OCI-LY1 (cell line): ENCODE measurements around the gene MPG.

ENCODE experiments used
- EZH2 ChIP-seq: fragments of 200-600 bp; sonication (generic), shearing (Covaris generic); IDR thresholded peaks from 2 replicates; pipeline ENCODE4 v1.8.0; 2017; ENCODE audit warnings: borderline replicate concordance, mixed run types, mild to moderate bottlenecking, antibody characterized with exemption, low read length, moderate library complexity, mixed read lengths
- TF ChIP-seq, protein P1 (sequence below): fragments of 200-600 bp; sonication (generic), shearing (Covaris generic); IDR thresholded peaks from 2 replicates; pipeline ENCODE4 v1.5.1; 2017; ENCODE audit warnings: mild to moderate bottlenecking, antibody characterized with exemption, low read length, moderate library complexity, mixed read lengths

DNA sequence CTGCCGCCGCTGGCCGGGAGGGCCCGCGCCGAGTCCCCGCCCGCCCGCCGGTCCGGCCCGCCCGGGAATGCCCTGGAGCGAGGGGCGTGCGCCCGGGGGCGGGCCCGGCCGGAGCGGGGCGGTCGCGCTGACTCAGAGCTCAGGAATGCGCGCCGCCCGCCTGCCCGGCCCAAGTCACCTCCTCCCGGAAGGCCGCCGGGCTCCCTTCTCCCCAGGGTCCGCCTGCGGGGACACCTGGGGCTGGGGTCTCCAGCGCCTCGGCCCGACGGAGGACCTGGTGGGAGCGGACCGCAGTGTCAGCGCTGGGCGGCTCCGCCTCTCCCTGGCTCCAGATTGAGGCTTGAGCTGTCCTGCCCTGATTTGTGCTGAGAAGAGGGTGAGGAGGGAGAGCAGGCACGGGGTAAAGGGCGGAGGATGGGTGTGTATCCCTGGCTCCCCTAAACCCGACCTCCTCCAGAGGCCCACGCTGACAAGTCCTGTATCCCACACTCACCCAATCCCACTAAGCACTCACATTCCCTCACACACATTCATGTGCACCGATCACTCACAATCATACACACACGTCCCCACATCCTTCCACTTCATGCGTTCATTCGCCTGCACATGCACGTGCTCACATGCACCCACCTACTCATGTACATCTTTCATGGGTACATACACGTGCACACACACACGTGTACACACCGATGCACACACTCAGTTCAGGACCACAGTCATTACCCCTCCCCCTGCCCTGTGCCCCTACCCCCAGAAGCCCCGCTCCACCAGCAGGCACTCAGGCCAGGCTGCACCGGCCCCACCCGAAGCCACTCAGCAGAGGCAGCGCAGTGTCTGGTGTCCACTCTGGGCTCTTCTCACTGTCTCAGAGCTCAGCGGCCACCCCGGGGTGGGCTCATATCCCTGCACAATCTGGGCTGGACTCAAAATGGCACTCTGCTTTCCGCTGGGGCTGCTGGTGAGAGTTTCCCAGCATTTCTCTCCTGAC is 5.2 kb upstream of the MPG start, which contains the start of gene RHBDF1:
- TF ChIP-seq, protein P1, sequence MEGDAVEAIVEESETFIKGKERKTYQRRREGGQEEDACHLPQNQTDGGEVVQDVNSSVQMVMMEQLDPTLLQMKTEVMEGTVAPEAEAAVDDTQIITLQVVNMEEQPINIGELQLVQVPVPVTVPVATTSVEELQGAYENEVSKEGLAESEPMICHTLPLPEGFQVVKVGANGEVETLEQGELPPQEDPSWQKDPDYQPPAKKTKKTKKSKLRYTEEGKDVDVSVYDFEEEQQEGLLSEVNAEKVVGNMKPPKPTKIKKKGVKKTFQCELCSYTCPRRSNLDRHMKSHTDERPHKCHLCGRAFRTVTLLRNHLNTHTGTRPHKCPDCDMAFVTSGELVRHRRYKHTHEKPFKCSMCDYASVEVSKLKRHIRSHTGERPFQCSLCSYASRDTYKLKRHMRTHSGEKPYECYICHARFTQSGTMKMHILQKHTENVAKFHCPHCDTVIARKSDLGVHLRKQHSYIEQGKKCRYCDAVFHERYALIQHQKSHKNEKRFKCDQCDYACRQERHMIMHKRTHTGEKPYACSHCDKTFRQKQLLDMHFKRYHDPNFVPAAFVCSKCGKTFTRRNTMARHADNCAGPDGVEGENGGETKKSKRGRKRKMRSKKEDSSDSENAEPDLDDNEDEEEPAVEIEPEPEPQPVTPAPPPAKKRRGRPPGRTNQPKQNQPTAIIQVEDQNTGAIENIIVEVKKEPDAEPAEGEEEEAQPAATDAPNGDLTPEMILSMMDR = no peak
- no peak for TF ChIP-seq EZH2
